Spleen (tissue), 7 donors: ENCODE data around the gene BMX.

Source experiments
- POLR2AphosphoS5 ChIP-seq, 3 donors: sonication (generic); formaldehyde crosslinking; IDR thresholded peaks; one replicate each; pipeline ENCODE4 v1.5.1; 2017; ENCODE audit warnings: antibody characterized with exemption in 3 of 3
- TF ChIP-seq, protein P1 (sequence below), 11 experiments: fragments of 200-600 bp in 7 of 11; fragments of 450-650 bp in 4 of 11; sonication (generic) in 4 of 11; IDR thresholded peaks in 8 of 11; conservative IDR thresholded peaks in 3 of 11; 1 replicate in 7 of 11; 2 replicates in 4 of 11; pipeline versions ENCODE4 v1.4.0 to v1.8.0; 2016 to 2021; ENCODE audit warnings: antibody characterized with exemption in 11 of 11, inconsistent platforms in 4 of 11, mild to moderate bottlenecking in 1 of 11
- donor health status: DM: no; HTN: no; CAD: no; lungs with moderate emphysema.
- donor health status: DM: no; HTN: no; CAD: no.
- donor health status: DM: no; HTN: no; CAD: no.

DNA sequence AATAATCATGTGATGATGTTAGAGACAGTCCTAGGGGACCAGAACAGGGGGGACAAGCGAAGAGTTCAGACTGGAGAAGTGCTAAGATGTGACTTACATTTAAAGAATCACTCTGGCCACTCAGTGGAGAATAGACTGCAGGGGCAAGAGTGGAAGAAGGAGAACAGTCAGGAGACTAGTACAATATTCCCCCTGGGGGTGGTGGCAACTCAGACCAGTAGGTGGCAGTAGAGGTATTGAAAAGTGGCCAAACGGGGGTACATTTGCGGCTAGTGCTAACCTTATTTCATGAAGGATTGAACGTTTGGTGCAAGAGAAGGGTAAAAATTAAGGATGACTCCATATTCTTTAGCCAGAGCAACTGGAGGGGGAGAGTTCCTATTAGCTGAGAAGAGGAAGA, 2.7 kb upstream of the BMX start:
- no peak for TF ChIP-seq POLR2AphosphoS5 (IDR thresholded peaks at IDR 0.05)
- TF ChIP-seq, protein P1, sequence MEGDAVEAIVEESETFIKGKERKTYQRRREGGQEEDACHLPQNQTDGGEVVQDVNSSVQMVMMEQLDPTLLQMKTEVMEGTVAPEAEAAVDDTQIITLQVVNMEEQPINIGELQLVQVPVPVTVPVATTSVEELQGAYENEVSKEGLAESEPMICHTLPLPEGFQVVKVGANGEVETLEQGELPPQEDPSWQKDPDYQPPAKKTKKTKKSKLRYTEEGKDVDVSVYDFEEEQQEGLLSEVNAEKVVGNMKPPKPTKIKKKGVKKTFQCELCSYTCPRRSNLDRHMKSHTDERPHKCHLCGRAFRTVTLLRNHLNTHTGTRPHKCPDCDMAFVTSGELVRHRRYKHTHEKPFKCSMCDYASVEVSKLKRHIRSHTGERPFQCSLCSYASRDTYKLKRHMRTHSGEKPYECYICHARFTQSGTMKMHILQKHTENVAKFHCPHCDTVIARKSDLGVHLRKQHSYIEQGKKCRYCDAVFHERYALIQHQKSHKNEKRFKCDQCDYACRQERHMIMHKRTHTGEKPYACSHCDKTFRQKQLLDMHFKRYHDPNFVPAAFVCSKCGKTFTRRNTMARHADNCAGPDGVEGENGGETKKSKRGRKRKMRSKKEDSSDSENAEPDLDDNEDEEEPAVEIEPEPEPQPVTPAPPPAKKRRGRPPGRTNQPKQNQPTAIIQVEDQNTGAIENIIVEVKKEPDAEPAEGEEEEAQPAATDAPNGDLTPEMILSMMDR (IDR thresholded peaks at IDR 0.05 in 8 of 11, conservative IDR thresholded peaks at IDR 0.05 in 3 of 11) = peak in 10 of 11 experiments; percentile 46 to 74 (median 66)
